Stimulated activated CD4-positive, alpha-beta T cell treated with anti-CD3 and anti-CD28 coated beads, TNF-alpha, amount 100 ng/mL, for 1 hour (primary cell): Measurements from ENCODE around the gene TBL1X.
"Not testable (repeated sequence)": the region's sequence is repeated elsewhere in the genome, so short reads cannot be mapped to it uniquely, and the experiment has no call there.

Experiments used
- DNase-seq, 3 donors: peaks; one replicate each; pipeline ENCODE4 v3.0.0-alpha.2; 2020; ENCODE audit warnings: low read depth in 3 of 3, low spot score in 1 of 3

Gene TBL1X

GRCh38 chrX:9464435-9465371 is at the start of gene TBL1X:
TBL1X (plus strand) TSS chrX:9465058; CDS start chrX:9653587, 188,529 bp downstream.
- peak in 2 of 3 donors; percentile 18 to 36 for DNase-seq

GRCh38 chrX:9416562-9417348 is 48.1 kb upstream of the TBL1X start:
- no peak for DNase-seq

- no peak for DNase-seq
These were observed 46.6 kb upstream of the TBL1X start for GRCh38 chrX:9418262-9418661.

- no peak for DNase-seq
These were observed 44.3 kb upstream of the TBL1X start for GRCh38 chrX:9420275-9421265.

- DNase-seq: no peak
These were observed 35.1 kb upstream of the TBL1X start for GRCh38 chrX:9429767-9430166.

- DNase-seq: no peak
These were observed 34.4 kb upstream of the TBL1X start for GRCh38 chrX:9430346-9430921.

- no peak for DNase-seq
These were observed 33.6 kb upstream of the TBL1X start for GRCh38 chrX:9431281-9431680.

- DNase-seq: no peak
These were observed 31.3 kb upstream of the TBL1X start for GRCh38 chrX:9433596-9433995.

- no peak for DNase-seq
These were observed 30.8 kb upstream of the TBL1X start for GRCh38 chrX:9434051-9434550.

- DNase-seq: not testable (repeated sequence)
These were observed 29.8 kb upstream of the TBL1X start for GRCh38 chrX:9435086-9435485.

- DNase-seq: no peak
These were observed 28.0 kb upstream of the TBL1X start for GRCh38 chrX:9436812-9437211.

- DNase-seq: no peak
These were observed 25.8 kb upstream of the TBL1X start for GRCh38 chrX:9438933-9439494.

- DNase-seq: no peak
These were observed 24.6 kb upstream of the TBL1X start for GRCh38 chrX:9440116-9440844.

GRCh38 chrX:9442056-9442455 is 22.8 kb upstream of the TBL1X start:
- no peak for DNase-seq

GRCh38 chrX:9443327-9443726 is 21.5 kb upstream of the TBL1X start:
- no peak for DNase-seq

GRCh38 chrX:9447906-9448305 is 17.0 kb upstream of the TBL1X start:
- DNase-seq: no peak

GRCh38 chrX:9456250-9457074 is 8.4 kb upstream of the TBL1X start:
- DNase-seq: no peak

- not testable (repeated sequence) for DNase-seq
These were observed 6.8 kb upstream of the TBL1X start for GRCh38 chrX:9458034-9458433.
